Transverse colon (tissue), 4 donors: ENCODE data around the gene CELF6. TPM values are rescaled to one million over a fixed set of nuclear protein-coding genes. Genes with fewer than 3 reads are reported as not detected.

Experiments used
- DNase-seq: peaks from one replicate; pipeline ENCODE4 v3.0.0-alpha.2; 2019
- H3K27ac ChIP-seq, 4 donors: fragments of 200-600 bp; sonication (generic); 2 replicates each; pipeline ENCODE4 v1.5.1; 2016 to 2018; ENCODE audit warnings: inconsistent platforms in 4 of 4
- H3K27me3 ChIP-seq: fragments of 200-600 bp; sonication (generic); 2 replicates; pipeline ENCODE4 v1.5.1; 2017; ENCODE audit warnings: inconsistent platforms
- H3K36me3 ChIP-seq, 4 donors: fragments of 200-600 bp; sonication (generic); 2 replicates each; pipeline ENCODE4 v1.5.1; 2017 to 2019; ENCODE audit warnings: inconsistent platforms in 4 of 4
- H3K4me1 ChIP-seq, 4 donors: fragments of 200-600 bp; sonication (generic); 2 replicates each; pipeline ENCODE4 v1.5.1; 2017 to 2020; ENCODE audit warnings: inconsistent platforms in 4 of 4
- H3K4me3 ChIP-seq, 4 donors: fragments of 200-600 bp; sonication (generic); 1 replicate in 1 of 4; 2 replicates in 3 of 4; pipeline versions ENCODE4 v1.5.1 to v1.6.1; 2017 to 2019; ENCODE audit warnings: inconsistent platforms in 4 of 4
- H3K9me3 ChIP-seq, 2 donors: fragments of 200-600 bp; sonication (generic); 2 replicates each; pipeline ENCODE4 v1.5.1; 2017 to 2019; ENCODE audit warnings: inconsistent platforms in 2 of 2
- EP300 ChIP-seq: sonication (generic); formaldehyde crosslinking; IDR thresholded peaks from one replicate; pipeline ENCODE4 v1.6.1; 2017; ENCODE audit warnings: antibody characterized with exemption, low read depth
- POLR2A ChIP-seq: fragments of 450-650 bp; IDR thresholded peaks from one replicate; pipeline ENCODE4 v1.6.1; 2016; ENCODE audit warnings: antibody characterized with exemption, mild to moderate bottlenecking, moderate library complexity
- POLR2AphosphoS5 ChIP-seq, 3 donors: sonication (generic); formaldehyde crosslinking; IDR thresholded peaks; one replicate each; pipeline ENCODE4 v1.6.1; 2016; ENCODE audit warnings: antibody characterized with exemption in 3 of 3
- WGBS, 2 donors: methylation state at CpG; one replicate each; pipeline ENCODE4 v1.1.5; 2018; ENCODE audit warnings: low coverage in 1 of 2; 5-methylcytosine and 5-hydroxymethylcytosine counted together
- in situ Hi-C, 4 donors: fragments of 200-750 bp; cut with MboI; loops; one replicate each; pipeline versions ENCODE4 v1.15.0 to v1.15.1; 2017; ENCODE audit warnings: low sequenced_read_pairs in 3 of 4, low pct_ligation_motif_present in 1 of 4, low pct_unique_long_range_greater_than_20kb in 1 of 4
- intact Hi-C: fragments of 100-400 bp; cut with DNase I; formaldehyde crosslinking; loops from one replicate; pipeline ENCODE4 v1.15.1; 2023; ENCODE audit warnings: low total_unique reads
- total RNA-seq, 4 donors: library from RNA; depleted of rRNA; stranded (reverse); fragments of >200 nt; gene quantifications; one replicate each; pipeline ENCODE4 v1.1.0, GENCODE V29; 2016
- TF ChIP-seq, protein P1 (sequence below), 5 experiments: fragments of 200-600 bp in 3 of 5; fragments of 450-650 bp in 2 of 5; sonication (generic) in 3 of 5; IDR thresholded peaks; 1 replicate in 2 of 5; 2 replicates in 3 of 5; pipeline ENCODE4 v1.5.1; 2016 to 2017; ENCODE audit warnings: antibody characterized with exemption in 5 of 5, inconsistent platforms in 3 of 5, mild to moderate bottlenecking in 2 of 5, moderate library complexity in 1 of 5

The CELF6 gene
- total RNA-seq, 4 donors from 2014 or later = 1.5 to 12.9 (median 4.7) TPM

DNA sequence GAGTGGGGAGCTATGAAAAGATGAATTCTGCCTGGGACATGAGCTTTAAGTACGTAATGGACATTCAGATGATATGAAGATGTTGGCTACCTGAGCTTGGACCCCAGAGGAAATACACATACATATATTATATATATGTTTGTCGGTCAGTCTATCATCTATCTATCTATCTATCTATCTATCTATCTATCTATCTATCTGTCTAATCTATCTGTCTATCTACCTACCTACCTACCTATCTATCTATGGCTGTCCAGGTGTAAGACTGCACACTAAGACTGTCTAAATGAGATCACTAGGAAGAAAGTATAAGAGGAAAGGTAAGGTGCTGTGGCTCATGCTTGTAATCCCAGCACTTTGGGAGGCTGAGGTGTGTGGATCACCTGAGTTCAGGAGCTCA is 18.2 kb upstream of the CELF6 start:
- DNase-seq = no peak
- H3K27me3 ChIP-seq = no peaks in the 10 kb centered on the region
- 96 to 98% methylated on average over 2 of the region's 2 CpGs for WGBS, 2 donors
- no peak for TF ChIP-seq POLR2AphosphoS5 (IDR thresholded peaks at IDR 0.05)
- no peak for TF ChIP-seq EP300
- no peak for TF ChIP-seq POLR2A
- TF ChIP-seq, protein P1, sequence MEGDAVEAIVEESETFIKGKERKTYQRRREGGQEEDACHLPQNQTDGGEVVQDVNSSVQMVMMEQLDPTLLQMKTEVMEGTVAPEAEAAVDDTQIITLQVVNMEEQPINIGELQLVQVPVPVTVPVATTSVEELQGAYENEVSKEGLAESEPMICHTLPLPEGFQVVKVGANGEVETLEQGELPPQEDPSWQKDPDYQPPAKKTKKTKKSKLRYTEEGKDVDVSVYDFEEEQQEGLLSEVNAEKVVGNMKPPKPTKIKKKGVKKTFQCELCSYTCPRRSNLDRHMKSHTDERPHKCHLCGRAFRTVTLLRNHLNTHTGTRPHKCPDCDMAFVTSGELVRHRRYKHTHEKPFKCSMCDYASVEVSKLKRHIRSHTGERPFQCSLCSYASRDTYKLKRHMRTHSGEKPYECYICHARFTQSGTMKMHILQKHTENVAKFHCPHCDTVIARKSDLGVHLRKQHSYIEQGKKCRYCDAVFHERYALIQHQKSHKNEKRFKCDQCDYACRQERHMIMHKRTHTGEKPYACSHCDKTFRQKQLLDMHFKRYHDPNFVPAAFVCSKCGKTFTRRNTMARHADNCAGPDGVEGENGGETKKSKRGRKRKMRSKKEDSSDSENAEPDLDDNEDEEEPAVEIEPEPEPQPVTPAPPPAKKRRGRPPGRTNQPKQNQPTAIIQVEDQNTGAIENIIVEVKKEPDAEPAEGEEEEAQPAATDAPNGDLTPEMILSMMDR (IDR thresholded peaks at IDR 0.05) = no peak
- H3K4me1 ChIP-seq = no peaks in the 10 kb centered on the region
- H3K27ac ChIP-seq = peak overlapping the region in 3 of 4 donors; percentile 64 to 80 (median 67)
- no peaks in the 10 kb centered on the region for H3K9me3 ChIP-seq
- H3K4me3 ChIP-seq = no peak overlapping the region
- in situ Hi-C loops (no loop called here), intact Hi-C loops (no loop called here)
- H3K36me3 ChIP-seq = peaks cover 0 to 5% (median 0%) of the 10 kb centered on the region in 4 donors

DNA sequence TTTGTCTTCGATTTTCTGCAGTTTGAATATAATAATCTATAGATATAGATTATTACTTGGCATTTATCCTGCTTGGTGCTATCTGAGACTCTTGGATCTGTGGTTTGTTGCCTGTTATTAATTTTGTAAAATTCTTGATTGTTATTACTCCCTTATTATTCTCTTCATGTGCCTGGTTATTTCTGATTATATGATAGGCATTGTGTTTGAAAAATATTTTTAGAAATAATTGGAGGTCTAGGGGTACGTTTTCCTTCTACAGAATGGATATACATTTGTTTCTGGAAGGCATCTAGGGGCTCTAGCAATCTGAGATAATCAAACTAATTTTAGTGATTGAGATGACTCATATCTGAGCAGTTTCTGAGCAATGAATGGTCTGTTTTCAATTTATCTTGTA is 14.9 kb upstream of the CELF6 start:
- in situ Hi-C loops = no loop called here
- no peak overlapping the region for H3K27ac ChIP-seq
- intact Hi-C loops = no loop called here
- no peak overlapping the region for H3K4me3 ChIP-seq
- DNase-seq = no peak
- WGBS, 2 donors = 86 to 90% methylated on average over 2 of the region's 2 CpGs
- peaks cover 0 to 5% (median 0%) of the 10 kb centered on the region in 4 donors for H3K36me3 ChIP-seq
- H3K27me3 ChIP-seq = no peaks in the 10 kb centered on the region
- no peaks in the 10 kb centered on the region for H3K9me3 ChIP-seq
- TF ChIP-seq POLR2AphosphoS5 (IDR thresholded peaks at IDR 0.05) (no peak), POLR2A (no peak), EP300 (no peak)
- TF ChIP-seq, protein P1 (IDR thresholded peaks at IDR 0.05) = no peak
- H3K4me1 ChIP-seq = no peaks in the 10 kb centered on the region

DNA sequence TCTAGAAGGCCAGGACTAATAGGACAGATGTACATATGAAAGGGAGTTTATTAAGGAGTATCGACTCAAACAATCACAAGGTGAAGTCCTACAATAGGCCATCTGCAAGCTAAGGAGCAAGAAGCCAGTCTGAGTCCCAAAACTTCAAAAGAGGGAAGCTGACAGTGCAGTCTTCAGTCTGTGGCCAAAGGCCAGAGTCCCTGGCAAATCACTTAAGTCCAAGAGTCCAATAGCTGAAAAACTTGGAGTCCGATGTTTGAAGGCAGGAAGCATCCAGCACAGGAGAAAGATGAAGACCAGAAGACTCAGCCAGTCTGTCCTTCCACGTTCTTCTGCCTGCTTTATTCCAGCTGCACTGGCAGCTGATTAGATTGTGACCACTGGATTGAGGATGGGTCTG is 11.1 kb upstream of the CELF6 start:
- WGBS, 2 donors = 82 to 92% methylated on average over 2 to 3 of the region's 3 CpGs
- DNase-seq = no peak
- Histone ChIP-seq H3K27ac (no peak overlapping the region), H3K27me3 (no peaks in the 10 kb centered on the region), H3K4me1 (no peaks in the 10 kb centered on the region), H3K4me3 (no peak overlapping the region), H3K9me3 (no peaks in the 10 kb centered on the region), H3K36me3 (peaks cover 0 to 22% (median 0%) of the 10 kb centered on the region in 4 donors)
- in situ Hi-C loops (no loop called here), intact Hi-C loops (no loop called here)
- TF ChIP-seq EP300 (no peak), POLR2A (no peak), POLR2AphosphoS5 (IDR thresholded peaks at IDR 0.05) (no peak)
- TF ChIP-seq, protein P1 (IDR thresholded peaks at IDR 0.05) = no peak

DNA sequence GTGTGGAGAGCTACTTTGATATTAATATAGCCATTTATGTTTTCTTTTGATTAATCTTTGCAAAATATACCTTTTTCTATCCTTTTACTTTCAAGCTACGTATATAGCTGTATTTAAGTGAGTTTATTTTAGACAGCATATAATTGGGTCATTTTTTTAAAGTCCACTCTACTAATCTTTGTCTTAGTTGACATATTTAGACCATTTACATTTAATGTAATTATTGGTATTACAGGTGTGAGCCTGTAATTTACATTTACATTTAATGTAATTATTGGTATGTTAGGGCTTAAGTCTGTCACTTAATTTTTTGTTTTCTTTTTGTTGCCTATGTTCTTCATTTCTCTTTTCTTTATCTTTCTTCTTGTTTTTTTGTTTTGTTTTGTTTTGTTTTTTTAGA is 3.8 kb upstream of the CELF6 start:
- Histone ChIP-seq H3K9me3 (no peaks in the 10 kb centered on the region), H3K4me1 (peaks cover 0 to 14% (median 12%) of the 10 kb centered on the region in 4 donors), H3K27ac (no peak overlapping the region), H3K27me3 (no peaks in the 10 kb centered on the region), H3K36me3 (peaks cover 0 to 16% (median 0%) of the 10 kb centered on the region in 4 donors), H3K4me3 (no peak overlapping the region)
- intact Hi-C loops (no loop called here), in situ Hi-C loops (no loop called here)
- TF ChIP-seq EP300 (no peak), POLR2A (no peak), POLR2AphosphoS5 (IDR thresholded peaks at IDR 0.05) (no peak)
- TF ChIP-seq, protein P1 (IDR thresholded peaks at IDR 0.05) = no peak
- 96 to 100% methylated on average over 1 of the region's 1 CpG for WGBS, 2 donors
- no peak for DNase-seq
